NCI-H2196 (cell line): ENCODE measurements around the gene FCGR3A.
"Not testable (repeated sequence)": the region's sequence is repeated elsewhere in the genome, so short reads cannot be mapped to it uniquely, and the experiment has no call there.

Source experiments
- DNase-seq: peaks from one replicate; lab custom pipeline; 2025; ENCODE audit not compliant: unreplicated experiment; lab: John Stamatoyannopoulos, UW

FCGR3A gene

DNA sequence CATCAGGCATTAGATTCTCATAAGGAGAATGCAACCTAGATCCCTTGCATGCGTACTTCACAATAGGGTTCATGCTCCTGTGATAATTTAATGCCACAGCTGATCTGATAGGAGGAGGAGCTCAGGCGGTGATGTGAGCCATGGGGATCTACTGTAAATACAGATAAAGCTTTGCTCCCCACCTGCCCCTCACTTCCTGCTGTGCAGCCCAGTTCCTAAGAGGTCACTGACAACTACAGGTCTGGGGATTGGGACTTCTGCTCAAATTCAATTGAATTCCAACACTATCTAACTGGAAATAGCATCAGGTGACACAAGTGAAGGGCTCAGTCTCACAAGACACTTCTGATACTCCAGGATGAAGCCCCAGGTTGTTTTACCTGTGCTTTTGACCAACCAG lies 7.4 kb upstream of the FCGR3A start:
- not testable (repeated sequence) for DNase-seq

DNA sequence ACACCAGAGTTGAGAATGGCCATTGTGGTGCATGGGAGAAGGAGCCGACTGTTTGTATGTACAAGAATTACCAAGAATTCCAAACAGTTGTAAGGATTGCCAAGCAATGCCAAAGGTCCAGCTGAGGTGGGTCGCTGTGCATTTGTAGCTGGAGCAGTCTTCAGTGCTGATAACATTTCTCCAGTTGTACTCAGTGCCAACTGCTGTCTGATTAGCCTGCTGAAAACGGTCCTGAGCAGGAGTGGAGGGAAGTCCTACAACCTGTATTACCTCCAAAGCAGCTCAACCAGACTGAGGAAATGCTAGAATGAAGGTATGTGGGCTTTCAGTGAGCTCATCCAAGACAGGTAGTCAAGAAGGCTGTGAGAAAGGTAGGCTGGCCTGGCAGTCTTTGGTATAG lies 6.5 kb upstream of the FCGR3A start:
- DNase-seq, result not testable (repeated sequence)

DNA sequence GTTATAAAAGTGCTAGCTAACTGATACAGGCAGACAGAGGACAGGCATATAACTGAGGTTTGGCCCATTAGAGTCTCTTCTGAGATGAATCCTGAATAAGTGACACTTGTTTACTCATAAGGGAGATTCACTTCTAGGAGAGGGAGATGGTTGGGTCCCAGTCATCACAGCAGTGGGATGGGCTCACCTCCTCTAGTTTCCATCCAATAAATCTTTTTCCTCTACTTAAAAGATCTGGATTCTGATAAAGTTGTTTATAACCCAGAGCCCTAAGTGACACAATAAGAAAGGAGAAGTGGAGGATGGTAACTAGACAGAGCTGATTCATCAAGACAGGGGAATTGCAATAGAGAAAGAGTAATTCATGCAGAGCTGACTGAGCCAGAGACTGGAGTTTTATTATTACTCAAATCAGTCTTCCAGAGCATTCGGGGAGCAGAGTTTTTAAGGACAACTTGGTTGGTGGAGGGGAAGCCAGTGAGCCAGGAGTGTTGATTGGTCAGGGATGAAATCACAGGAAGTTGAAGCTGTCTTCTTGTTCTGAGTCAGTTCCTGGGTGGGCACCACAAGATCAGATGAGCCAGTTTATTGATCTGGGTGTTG lies 5.3 kb upstream of the FCGR3A start:
- DNase-seq, result not testable (repeated sequence)

DNA sequence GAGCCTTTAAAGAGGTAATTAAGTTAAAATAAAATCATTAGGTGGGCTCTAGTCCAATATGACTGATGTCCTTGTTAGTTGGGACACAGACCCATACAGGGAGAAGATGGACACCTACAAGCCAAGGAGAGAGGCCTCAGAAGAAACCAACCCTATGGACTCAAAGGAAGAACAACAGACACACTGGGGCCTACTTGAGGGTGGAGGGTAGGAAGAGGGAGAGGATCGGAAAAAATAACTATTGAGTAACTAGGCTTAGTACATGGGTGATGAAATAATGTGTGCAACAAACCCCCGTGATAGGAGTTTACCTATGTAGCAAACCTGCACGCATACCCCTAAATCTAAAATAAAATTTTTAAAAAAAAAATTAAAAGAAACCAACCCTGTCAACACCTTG lies 4.7 kb upstream of the FCGR3A start:
- not testable (repeated sequence) for DNase-seq

DNA sequence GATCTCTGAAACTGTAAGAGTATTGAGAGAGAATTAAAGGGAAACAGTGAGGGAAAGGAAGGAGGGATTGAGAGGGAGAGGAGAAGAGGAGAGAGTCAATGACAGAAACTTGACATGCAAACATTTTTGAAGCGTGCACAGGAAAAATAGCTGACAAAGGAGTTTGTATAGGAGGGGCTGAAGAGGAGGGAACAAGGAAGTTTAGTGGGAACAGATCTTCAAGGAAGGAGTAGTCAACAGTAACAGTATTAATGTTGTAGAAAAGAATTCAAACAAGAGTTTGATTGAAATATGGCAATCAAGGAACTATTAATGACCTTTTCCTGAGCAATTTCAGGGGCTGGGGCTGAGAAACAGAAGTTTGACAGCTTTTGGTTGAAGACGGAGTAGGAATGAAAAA lies 4.0 kb upstream of the FCGR3A start:
- not testable (repeated sequence) for DNase-seq

DNA sequence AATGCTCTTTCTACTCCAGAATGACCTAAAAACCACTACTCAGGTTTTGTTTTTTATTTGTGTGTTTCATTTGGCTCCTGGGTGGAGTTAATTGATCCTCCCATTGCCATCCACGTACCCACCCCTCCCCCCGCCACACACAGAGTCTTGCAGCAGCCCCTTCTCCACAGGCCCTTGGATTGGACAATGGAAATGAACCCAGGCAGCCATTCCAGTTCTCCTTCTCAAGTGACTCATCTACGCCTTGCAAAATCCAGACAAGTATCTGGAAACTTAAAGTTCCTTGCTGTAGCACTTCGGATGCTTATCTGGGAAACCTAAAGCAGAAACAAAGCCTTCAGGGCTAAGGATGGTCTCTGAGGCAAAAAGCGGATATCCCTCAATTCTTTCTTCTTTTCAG lies 1.3 kb upstream of the FCGR3A start:
- DNase-seq, result not testable (repeated sequence)

DNA sequence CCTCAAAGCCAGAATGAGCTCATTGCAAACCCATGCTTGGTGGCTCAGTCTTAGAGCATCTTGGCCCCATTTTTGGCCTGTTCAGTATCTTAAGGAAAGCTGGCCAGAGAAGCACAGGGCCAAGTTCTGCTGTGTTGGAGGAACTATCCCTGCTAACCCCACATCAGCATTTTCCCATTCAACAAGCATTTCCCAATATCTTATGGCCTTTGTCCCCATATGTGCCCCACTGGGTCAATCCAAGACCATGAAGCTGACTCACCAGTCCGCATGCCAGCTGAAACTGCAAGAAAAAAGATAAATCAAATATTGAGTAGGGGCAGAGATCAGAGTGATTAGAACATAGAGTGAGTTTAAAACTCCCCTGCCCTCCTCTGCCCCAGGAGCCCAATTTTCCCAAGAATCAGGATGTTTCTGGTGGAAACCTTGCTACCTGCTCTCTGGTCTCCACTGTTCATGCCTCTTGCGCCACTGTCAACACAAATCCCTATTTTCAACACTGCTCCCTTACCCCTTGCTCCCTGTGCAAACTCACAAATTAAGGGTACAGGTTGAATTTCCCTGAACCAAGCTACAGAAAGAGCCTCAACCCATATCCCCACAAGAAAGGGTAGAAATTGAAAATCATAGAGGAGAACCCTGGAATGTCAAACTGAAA lies 740 bp downstream of the FCGR3A start:
- DNase-seq, result not testable (repeated sequence)

DNA sequence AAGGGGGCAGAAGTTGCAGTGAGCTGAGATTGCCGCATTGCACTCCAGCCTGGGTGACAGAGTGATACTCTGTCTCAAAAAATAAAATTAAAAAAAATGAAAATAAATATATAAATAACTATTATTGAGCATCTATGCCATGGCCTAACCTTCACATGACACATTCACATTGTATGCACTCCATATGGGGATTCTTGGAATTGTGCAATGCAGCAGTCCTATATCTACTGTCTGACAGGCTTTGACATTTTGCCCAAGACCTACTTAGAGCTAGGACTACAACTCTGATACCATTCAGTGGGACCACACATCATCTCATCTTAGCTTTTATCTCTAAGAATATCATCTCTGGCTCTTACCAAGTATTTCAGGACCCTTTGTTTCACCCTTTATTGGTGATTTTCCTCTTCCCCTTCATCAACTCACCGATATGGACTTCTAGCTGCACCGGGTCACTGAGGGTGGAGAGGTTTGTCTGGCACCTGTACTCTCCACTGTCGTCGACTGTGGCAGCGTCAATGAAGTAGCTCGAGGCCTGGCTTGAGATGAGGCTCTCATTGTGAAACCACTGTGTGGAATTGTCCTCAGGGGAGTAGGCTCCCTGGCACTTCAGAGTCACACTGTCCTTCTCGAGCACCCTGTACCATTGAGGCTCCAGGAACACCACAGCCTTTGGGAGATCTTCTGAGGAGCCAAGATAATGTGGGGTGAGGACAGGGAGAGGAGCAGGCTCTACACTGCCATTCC lies 1.4 kb downstream of the FCGR3A start:
- DNase-seq, result not testable (repeated sequence)

DNA sequence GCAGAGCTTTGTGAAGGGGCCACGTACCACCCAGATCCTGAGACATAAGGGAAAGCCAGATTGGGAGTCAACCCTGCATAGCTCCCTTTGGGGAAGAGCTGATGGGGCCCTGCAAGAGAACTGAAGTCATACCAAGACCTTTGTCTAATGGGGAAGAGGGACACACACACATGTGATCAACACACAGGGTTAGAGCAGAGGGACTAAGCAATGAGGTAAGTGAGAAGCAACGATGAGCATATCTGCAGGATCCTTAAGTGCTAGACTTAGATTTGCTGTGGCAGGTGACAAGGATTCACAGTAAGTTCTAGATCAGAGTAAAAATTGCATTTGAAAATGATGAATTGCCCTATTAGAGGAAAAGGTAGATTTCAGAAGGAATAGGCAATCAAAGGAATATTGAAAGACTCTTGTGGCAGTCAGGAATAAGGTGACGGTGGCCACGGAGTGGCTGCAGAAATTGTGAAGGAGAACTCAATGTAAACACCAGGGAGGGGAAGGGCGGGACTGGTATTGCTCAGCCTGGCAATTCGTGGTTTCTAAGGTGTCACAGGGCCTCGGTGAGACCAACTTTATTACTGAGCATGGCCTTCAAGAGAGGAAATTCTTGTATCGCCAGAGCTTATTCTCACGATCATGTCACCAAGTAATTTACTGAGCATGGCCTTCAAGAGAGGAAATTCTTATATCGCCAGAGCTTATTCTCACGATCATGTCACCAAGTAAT lies 4.5 kb downstream of the FCGR3A start:
- DNase-seq, result not testable (repeated sequence)

DNA sequence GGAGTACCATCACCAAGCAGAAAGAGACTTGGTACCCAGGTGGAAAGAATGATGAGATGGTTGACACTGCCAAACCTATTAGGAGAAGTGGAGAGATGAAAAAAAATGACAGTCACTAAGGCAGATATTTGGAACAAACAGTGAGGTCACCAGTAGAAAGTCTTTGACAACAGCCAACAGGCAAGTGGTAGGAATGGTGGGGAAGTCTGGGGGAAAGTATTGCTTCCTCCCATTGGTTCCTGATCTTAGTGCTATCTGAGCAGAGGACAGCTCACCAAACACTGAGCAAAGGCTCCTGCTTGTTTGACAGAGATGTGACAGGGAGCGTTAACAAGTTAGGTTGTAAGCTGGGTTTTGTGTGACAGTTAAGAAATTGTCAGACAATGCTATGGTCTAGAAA lies 6.5 kb downstream of the FCGR3A start:
- not testable (repeated sequence) for DNase-seq

DNA sequence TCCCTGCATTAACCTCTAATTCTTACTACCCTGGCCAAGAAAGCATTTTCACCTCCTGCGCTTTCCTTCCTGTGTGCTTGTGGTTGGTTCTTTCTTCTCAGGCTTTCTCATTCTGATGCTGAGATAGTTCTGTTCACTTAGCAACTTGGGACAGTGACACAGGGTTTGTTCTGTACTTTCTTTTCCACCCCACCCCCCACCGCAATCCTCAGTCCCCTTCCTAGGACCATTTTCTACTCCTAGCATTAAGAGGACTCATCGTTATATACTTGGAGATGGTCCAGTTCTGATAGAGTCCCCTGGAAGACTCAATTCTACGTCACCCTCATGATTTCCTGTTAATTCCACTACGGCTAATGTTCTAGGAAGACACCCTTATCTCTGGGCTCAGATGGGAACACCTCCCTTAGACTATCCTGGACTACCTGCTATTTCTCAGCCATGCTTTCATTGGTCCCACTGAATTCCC lies 7.5 kb downstream of the FCGR3A start:
- DNase-seq, result not testable (repeated sequence)

DNA sequence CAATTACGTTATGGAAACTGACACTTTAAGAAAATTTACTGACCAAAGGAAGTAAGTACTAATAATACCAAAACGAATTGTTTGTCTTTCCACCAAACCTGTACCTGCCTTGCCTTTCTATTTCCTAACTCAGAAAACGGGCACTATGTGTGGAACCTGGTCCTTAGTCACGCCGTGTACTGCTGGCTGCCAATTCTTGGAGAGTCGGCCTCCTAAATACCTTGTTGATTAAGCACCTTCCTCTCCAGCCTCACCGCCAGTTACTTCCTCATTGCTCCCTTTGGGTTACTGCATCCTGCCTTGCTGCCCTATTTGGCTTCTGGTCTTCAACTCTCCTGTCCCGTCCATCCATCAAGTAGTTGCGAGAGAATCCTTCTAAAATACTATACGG lies 9.1 kb downstream of the FCGR3A start:
- not testable (repeated sequence) for DNase-seq

DNA sequence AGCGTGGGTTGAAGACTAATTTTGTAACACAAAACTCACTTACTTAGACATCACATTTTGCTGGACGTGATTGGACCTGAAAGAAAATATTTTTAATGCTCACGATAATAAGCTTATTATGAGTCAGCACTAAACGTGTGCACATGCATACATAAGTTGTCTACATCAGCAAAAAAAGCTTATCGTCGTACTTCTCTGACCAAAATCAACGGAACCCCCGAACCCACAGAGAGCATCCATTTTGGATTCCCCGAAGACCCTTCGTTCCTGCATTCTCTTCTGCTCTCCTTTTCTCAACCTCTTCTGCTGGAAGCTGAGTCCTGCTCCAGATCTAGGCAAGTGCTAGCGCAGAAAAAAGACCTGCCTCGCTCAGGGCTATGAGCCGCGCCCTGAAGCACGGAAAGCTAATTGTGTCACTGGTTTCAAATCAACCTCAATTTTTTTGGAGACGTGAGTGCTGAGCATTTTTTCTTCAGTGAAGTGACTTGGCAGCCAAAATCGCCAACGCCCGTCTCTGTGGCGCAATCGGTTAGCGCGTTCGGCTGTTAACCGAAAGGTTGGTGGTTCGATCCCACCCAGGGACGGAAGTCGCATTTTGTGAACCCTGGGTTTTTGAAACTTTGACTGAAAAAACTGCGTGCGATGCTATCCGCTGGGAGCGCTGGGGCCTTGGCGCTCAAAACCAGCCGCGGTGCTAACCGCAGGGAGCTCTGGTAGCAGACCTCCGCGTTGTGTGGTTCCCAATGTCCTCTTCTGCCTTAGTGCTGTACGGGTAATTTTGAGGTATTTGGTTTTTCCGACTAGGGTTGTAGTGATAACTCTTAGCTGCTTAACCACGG lies 9.7 kb downstream of the FCGR3A start:
- not testable (repeated sequence) for DNase-seq

DNA sequence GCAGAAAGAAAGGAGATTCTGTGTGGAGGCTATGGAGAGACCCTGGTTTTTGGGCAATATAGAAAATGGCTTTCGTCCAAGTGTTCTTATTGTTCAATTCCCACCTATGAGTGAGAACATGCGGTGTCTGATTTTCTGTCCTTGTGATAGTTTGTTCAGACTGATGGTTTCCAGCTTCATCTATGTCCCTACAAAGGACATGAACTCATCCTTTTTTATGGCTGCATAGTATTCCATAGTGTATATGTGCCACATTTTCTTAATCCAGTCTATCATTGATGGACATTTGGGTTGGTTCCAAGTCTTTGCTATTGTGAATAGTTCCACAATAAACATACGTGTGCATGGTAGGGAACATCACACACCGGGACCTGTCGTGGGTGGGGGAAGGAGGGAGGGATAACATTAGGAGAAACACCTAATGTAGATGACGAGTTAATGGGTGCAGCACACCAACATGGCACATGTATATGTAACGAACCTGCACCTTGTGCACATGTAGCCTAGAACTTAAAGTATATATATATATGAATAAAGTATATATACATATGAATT lies 10.6 kb downstream of the FCGR3A start:
- not testable (repeated sequence) for DNase-seq

DNA sequence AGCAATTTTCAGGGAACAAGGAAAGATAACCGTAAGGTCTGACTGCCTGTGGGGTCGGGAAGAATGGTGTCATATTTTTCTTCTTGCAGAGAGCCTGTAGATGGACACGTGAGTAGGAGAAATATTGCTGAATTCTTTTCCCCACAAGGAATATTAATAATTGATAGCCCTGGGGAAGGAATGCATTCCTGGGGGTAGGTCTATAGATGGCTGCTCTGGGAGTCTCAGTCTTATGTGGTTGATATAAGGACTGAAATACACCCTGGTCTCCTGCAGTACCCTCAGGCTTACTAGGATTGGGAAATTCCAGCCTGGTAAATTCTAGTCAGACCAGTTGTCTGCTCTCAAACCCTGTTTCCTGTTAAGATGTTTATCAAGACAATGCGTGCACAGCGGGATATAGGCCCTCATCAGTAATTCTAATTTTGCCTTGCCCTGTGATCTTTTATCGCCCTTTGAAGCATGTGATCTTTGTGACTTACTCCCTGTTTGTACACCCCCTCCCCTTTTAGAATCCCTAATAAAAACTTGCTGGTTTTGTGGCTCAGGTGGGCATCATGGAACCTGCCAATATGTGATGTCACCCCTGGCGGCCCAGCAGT lies 12.4 kb downstream of the FCGR3A start:
- not testable (repeated sequence) for DNase-seq

DNA sequence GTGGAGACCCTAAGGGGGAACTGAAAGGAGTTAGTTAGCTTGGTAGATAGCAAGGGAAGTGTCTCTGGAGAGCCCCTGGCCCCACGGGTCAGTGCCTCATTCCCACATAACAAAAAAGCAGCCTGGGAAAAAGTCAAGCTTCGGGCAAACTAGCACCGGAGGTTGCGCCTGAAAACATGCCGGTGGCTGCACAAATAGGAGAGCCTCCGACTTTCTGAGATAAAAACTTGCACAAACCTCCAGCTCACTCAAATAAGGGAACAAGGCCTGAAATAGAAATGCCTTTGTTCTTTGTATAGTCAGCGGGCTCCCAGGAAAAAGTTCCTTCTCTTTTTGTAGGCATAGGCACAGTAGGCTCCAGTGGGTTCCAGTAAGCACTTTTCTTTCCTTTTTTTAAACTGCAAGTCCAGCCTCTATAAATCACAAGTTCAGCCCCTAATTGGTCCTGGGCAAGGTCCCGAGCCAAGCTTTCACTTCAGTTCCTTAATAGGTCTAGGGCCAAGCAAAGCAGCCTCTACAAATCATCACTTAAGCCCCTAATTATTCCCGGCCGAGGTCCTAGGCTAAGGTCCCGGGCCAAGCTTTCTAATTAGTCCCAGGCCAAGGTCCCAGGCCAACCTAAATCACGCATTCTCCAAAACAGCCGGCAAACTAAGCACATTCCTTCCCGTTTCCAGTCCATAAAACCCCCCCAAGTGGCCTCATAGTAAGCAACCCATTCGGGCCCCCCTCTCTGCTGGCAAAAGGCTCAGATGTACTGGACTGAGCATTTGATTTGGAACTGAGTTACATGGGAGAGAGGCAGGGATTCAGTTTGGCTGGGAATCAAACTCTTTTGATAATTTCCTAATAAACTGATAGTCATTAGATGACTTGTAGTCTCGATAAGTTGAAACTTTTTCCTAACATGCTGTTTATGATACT lies 16.7 kb downstream of the FCGR3A start:
- not testable (repeated sequence) for DNase-seq

DNA sequence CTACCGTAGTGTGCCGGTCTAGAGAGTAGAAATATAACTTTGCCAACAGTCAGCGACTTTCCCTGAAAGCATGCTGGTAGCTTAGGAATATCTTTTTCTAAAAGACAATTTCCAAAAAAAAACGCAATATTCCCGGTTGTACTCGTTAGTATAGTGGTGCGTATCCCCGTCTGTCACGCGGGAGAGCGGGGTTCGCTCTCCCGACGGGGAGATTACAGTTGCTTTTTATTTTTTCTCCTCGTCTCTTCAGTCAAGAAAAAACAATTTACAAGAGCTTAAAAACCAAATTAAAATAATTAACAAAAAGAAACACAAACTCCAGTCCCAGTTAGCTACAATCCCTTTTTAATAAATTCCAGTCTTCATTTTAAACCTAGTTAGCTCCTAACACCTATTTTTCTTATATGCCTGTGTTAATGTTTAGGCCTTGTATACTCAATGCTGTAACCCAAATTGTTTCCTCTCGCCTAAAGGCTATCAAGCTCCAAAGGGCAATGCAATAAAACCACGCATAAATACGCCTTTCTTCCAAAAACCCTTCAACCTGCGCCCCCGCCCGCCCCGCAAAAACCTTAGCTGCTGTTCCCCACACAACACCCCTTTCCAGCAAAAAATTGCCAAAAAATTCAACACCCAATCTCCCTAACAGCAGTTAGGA lies 17.5 kb downstream of the FCGR3A start:
- no peak for DNase-seq
